GM12801 (cell line): ENCODE data around the gene AFF2.

Source experiments
- TF ChIP-seq, protein P1 (sequence below): IDR thresholded peaks from one replicate; pipeline ENCODE4 v1.5.1; 2011; ENCODE audit warnings: control low read depth; ENCODE audit not compliant: insufficient read length; ENCODE audit errors: extremely low read depth

Gene AFF2

DNA sequence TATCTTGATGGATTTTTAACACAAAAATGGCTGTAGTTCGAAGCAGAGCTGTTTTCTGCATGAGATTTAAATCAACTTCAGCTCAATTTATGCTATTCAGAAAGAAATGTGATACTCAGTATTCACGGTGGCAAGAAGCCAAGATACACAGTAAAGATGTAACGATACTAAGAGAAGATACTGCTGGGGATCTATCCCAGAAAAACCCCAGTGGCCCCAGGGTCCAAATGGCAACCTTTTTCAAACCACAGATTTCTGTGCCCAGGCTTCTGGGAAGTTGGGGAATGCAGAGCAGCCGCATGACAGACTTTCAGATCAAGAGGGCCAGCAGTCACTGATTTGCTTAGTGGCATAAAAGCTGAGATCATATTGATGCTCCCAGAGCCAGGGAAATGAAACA, 353.9 kb downstream of the AFF2 start:
- TF ChIP-seq, protein P1, sequence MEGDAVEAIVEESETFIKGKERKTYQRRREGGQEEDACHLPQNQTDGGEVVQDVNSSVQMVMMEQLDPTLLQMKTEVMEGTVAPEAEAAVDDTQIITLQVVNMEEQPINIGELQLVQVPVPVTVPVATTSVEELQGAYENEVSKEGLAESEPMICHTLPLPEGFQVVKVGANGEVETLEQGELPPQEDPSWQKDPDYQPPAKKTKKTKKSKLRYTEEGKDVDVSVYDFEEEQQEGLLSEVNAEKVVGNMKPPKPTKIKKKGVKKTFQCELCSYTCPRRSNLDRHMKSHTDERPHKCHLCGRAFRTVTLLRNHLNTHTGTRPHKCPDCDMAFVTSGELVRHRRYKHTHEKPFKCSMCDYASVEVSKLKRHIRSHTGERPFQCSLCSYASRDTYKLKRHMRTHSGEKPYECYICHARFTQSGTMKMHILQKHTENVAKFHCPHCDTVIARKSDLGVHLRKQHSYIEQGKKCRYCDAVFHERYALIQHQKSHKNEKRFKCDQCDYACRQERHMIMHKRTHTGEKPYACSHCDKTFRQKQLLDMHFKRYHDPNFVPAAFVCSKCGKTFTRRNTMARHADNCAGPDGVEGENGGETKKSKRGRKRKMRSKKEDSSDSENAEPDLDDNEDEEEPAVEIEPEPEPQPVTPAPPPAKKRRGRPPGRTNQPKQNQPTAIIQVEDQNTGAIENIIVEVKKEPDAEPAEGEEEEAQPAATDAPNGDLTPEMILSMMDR: no peak

DNA sequence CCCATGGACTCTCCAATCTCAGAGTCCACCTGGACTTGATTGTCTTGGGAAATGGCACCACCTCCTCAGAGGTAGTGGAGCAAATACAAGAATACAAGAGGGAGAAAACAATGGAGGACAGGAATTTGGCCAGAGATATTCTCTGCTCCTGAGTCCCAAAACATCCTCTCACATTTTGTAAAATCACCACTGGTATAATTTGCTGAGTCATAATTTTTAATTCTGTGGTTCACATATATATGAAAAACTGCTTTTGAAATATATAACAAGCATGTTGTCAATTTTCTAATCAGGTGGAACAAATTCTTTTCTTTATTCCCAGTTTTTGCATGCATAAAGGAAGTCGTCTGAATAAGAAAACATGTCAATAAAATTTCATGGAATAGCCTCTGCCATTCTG, 356.1 kb downstream of the AFF2 start:
- TF ChIP-seq, protein P1: no peak

DNA sequence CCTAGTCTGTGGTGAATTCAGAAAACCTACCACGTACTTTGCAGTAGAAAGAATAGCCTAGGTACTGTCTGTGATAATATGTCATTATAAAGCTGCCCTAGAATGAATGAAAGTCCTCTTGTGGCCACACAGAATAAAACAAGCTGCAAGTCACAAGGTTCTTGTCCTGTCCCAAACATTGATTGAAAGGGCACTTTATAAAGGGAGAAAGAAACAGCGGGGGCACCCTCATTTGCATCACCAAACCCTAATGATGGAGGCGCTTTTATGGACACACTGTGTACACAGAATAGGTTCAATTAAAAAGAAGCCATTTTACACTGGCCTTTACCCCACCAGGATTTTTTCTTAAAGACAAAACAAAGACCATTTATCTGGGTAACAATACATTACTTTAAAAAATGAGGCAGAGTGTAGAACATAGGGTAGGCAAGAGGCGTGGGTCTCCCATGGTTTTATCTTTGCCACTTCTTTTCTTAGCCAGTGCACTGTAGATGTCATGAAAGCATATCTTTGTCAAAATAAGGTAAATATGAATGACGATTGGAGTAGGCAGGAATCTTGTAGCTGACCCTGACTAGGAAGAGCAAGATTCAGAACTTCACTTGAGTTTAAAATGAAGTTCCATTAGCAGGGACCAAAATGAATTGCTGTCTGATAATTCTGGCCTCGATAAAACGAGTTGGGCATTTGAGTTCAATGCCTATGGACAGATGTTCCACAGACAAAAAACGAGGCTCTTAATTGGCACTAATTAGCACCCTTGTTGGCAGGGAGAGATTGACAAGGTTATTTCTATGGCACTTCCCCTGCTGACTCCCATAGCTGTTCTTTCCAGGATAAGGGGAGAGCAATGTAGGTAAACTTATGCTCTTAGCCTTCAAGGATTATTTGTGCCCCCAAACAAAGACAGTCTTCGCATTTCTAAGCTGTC, 365.1 kb downstream of the AFF2 start:
- TF ChIP-seq, protein P1: no peak

DNA sequence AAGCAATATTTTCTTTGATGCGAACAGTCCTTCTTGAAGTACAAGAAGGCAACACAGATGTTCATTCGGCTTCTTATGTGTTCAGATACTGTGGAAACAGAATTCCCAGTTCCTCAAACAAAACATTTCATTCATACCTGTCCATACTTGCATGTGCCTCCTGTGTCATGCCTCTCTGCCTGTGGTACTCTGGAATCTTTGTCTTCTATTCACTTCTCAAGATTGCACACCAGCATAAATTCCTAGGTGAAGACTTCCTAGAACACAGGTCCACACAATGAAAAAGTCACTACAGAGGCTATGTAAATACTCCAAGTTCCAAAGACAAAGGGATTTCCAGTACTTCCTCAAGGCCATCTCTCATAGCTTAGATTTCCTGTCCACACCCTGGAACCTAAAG, 367.2 kb downstream of the AFF2 start:
- TF ChIP-seq, protein P1: no peak

DNA sequence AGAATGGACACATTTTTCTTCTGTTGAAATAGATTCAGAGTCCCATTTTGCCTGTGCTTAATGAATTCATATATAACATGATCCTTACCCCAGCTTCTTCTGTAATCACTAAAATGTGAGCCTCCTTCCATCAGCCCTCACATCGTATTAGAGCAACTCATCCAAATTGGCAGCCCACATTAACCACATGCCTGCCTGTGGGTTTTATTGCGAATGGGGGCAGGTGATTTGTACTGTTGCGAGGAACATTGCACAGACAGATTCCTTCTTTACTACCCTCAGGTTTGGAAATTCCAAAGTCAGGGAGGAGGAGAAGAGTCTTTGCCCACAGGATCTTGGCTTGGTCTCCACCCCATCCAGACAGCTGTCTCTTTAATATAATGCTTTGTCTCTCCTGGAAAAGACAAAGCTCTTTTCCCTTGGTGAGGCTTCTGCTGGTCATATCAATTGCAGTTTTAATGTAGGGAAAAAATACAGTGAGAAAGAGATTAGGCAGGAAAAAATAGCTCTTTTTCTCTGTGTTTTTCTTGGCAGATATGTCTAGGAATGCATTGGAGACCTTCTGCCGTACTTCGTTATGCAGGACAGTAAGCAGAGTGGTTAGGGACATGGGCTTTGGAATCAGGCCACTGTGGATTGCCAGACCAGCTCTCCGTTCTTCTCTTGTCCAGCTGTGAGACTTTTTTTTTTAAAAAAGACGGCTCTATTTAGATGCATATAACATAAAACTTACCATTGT, 371.2 kb downstream of the AFF2 start:
- TF ChIP-seq, protein P1: no peak

DNA sequence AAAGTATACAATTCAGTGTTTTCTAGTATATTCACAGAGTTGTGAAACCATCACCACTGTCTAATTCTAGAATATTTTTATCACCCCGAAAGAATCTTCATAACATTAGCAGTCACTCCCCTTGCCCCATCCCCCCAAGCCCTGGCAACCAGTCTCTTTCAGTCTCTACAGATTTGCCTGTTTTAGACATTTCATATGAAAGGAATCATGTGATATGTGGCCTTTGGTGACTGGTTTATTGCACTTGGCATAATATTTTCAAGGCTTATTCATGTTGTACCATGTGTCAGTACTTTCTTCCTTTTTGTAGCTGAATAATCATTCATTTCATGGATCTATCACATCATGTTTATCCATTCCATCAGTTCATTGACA, 371.7 kb downstream of the AFF2 start:
- TF ChIP-seq, protein P1: no peak

DNA sequence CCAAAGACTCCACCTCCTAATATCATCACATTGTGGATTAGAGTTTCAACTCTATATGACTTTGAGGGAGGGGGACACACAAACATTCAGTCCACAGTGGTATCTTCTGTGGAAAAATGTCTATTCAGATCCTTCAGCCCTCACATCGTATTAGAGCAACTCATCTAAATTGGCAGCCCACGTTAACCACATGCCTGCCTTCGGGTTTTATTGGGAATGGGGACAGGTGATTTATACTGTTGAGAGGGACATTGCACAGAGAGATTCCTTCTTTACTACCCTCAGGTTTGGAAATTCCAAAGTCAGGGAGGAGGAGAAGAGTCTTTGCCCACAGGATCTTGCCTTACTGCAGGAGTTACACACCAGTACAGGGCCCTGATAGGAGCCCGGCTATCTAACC, 372.5 kb downstream of the AFF2 start:
- TF ChIP-seq, protein P1: no peak
